ENCODE data around the gene PROS1. TPM values are rescaled to one million over a fixed set of nuclear protein-coding genes. Genes with fewer than 3 reads are reported as not detected.
A peak's percentile ranks its signal among the peaks of the same experiment; 100 is the strongest.

PROS1 gene
- total and polyA plus RNA-seq, 11 donors: 20.4 to 203 (median 62.7) TPM

GRCh38 chr3:93936549-93936948 lies 37.1 kb downstream of the PROS1 start:
- intact Hi-C loops (cut with DNase I): no loop called here
- 93 to 98% (median 95%) methylated on average over 1 of the region's 1 CpG for WGBS, 4 donors
- no peaks in the 10 kb centered on the region for H3K27me3 ChIP-seq
- no peak for TF ChIP-seq CTCF (IDR thresholded peaks at IDR 0.05)
- TF ChIP-seq POLR2A (IDR thresholded peaks at IDR 0.05): no peak
- no peak overlapping the region for H3K4me3 ChIP-seq
- no peaks in the 10 kb centered on the region for H3K36me3 ChIP-seq
- ATAC-seq (no peak), DNase-seq (no peak)
- peaks cover 0 to 19% (median 3%) of the 10 kb centered on the region in 12 donors for H3K4me1 ChIP-seq
- peaks cover 0 to 4% (median 0%) of the 10 kb centered on the region in 12 donors for H3K9me3 ChIP-seq
- no peak overlapping the region for H3K27ac ChIP-seq

- no peak for ATAC-seq
- no peak for DNase-seq
- no peak overlapping the region for H3K4me3 ChIP-seq
- no peaks in the 10 kb centered on the region for H3K27me3 ChIP-seq
- TF ChIP-seq POLR2A (IDR thresholded peaks at IDR 0.05) (no peak), CTCF (IDR thresholded peaks at IDR 0.05) (no peak)
- no peaks in the 10 kb centered on the region for H3K36me3 ChIP-seq
- peaks cover 0 to 25% (median 3%) of the 10 kb centered on the region in 12 donors for H3K4me1 ChIP-seq
- no peak overlapping the region for H3K27ac ChIP-seq
- intact Hi-C loops (cut with DNase I): no loop called here
- WGBS, 4 donors: 74 to 81% (median 77%) methylated on average over 5 of the region's 5 CpGs
- H3K9me3 ChIP-seq: peaks cover 0 to 4% (median 0%) of the 10 kb centered on the region in 12 donors
Observed at GRCh38 chr3:93934366-93935046, 39.2 kb downstream of the PROS1 start.

- Histone ChIP-seq H3K4me3 (no peak overlapping the region), H3K4me1 (peaks cover 0 to 25% (median 3%) of the 10 kb centered on the region in 12 donors), H3K27me3 (no peaks in the 10 kb centered on the region), H3K27ac (peak overlapping the region in 4 of 12 donors; percentile 20 to 32 (median 28)), H3K9me3 (peaks cover 0 to 2% (median 0%) of the 10 kb centered on the region in 12 donors), H3K36me3 (peaks cover 0 to 3% (median 0%) of the 10 kb centered on the region in 9 donors)
- TF ChIP-seq CTCF (IDR thresholded peaks at IDR 0.05) (no peak), POLR2A (IDR thresholded peaks at IDR 0.05) (no peak)
- intact Hi-C loops (cut with DNase I): no loop called here
- no peak for DNase-seq
- WGBS, 4 donors: 68 to 91% (median 86%) methylated on average over 5 of the region's 5 CpGs
- peak; percentile 75 to 83 (median 80) for ATAC-seq
Observed at GRCh38 chr3:93931597-93932229, 42.0 kb downstream of the PROS1 start.

GRCh38 chr3:93930041-93930440 lies 43.7 kb downstream of the PROS1 start:
- TF ChIP-seq CTCF (IDR thresholded peaks at IDR 0.05) (no peak), POLR2A (IDR thresholded peaks at IDR 0.05) (no peak)
- no peak overlapping the region for H3K27ac ChIP-seq
- H3K36me3 ChIP-seq: peaks cover 0 to 13% (median 0%) of the 10 kb centered on the region in 9 donors
- 44 to 56% (median 47%) methylated on average over 3 of the region's 3 CpGs for WGBS, 4 donors
- no peak for DNase-seq
- intact Hi-C loops (cut with DNase I): no loop called here
- H3K4me3 ChIP-seq: no peak overlapping the region
- H3K27me3 ChIP-seq: no peaks in the 10 kb centered on the region
- ATAC-seq: no peak
- H3K4me1 ChIP-seq: peaks cover 0 to 23% (median 3%) of the 10 kb centered on the region in 12 donors
- H3K9me3 ChIP-seq: no peaks in the 10 kb centered on the region

All from heart left ventricle (tissue), 16 donors.